Measurements from ENCODE around the gene LCA5L.

DNA sequence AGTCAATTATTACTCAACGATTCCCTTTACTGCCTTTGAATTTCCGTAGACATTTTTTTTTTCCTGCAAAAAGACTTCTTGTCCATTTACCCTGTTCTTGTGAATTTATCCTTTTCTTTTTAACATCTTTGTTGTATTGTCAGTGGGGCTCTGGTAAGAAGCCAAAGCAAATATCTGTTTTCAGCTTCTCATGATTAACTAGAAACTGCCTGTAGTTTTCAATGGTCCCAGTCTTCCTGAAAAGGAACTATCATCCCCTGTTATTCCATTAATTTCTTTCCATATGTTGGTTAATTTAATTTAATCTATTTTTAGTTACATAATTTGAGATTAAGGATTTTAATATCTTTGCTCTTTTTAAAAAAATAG lies 34.2 kb upstream of the LCA5L start:
- no peak for TF ChIP-seq POLR2AphosphoS5 (IDR thresholded peaks at IDR 0.05; ENCODE audit: low read depth, low read length)
- TF ChIP-seq, protein P1, sequence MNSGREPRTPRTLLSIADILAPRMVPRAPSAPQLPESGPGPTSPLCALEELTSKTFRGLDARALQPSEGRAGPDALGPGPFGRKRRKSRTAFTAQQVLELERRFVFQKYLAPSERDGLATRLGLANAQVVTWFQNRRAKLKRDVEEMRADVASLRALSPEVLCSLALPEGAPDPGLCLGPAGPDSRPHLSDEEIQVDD (CRISPR knock-in tag; IDR thresholded peaks at IDR 0.05; ENCODE audit: borderline replicate concordance): no peak
- TF ChIP-seq SALL2 (CRISPR knock-in tag; IDR thresholded peaks at IDR 0.05): no peak
- no peak for TF ChIP-seq EZH2 (conservative IDR thresholded peaks at IDR 0.05; ENCODE audit: low read depth, low read length)
- TF ChIP-seq POLR2A (IDR thresholded peaks at IDR 0.05; ENCODE audit: insufficient read depth in 1 of 2, low read depth in 2 of 2, low read length in 2 of 2): no peak
- TF ChIP-seq ELF4 (CRISPR knock-in tag; IDR thresholded peaks at IDR 0.05; ENCODE audit: borderline replicate concordance): no peak
- no peak for TF ChIP-seq RNF2 (conservative IDR thresholded peaks at IDR 0.05; ENCODE audit: low read depth)
- no peak for TF ChIP-seq CHD2 (IDR thresholded peaks at IDR 0.05; ENCODE audit: low read depth, low read length)
